Central memory CD8-positive, alpha-beta T cell (primary cell): ENCODE measurements around the gene TTYH1.

Source experiments
- ATAC-seq: fragments of 150-1000 bp; cut with Tn5 transposase; replicated peaks from 2 replicates; pipeline ENCODE4 v1.10.0; 2022; ENCODE audit warnings: mild to moderate bottlenecking, moderate FRiP score, moderate number of reproducible peaks; ENCODE audit not compliant: poor library complexity, severe bottlenecking; ENCODE audit errors: extremely low read depth
- DNase-seq, 2 donors: peaks; one replicate each; pipeline ENCODE4 v3.0.0; 2021; ENCODE audit warnings: low spot score in 2 of 2
- H3K27ac Mint-ChIP-seq: one replicate; pipeline ENCODE4 v1.8.0; 2022; ENCODE audit warnings: low read depth, mild to moderate bottlenecking, moderate library complexity, mixed read lengths
- H3K27me3 Mint-ChIP-seq: one replicate; pipeline ENCODE4 v1.8.0; 2022; ENCODE audit warnings: mixed read lengths
- H3K36me3 Mint-ChIP-seq: one replicate; pipeline ENCODE4 v1.8.0; 2022; ENCODE audit warnings: mild to moderate bottlenecking, moderate library complexity, mixed read lengths; ENCODE audit not compliant: insufficient read depth
- H3K4me1 Mint-ChIP-seq: one replicate; pipeline ENCODE4 v1.8.0; 2022; ENCODE audit warnings: mixed read lengths
- H3K4me3 Mint-ChIP-seq: one replicate; pipeline ENCODE4 v1.8.0; 2022; ENCODE audit warnings: mild to moderate bottlenecking, moderate library complexity, mixed read lengths
- H3K9me3 Mint-ChIP-seq: one replicate; pipeline ENCODE4 v1.8.0; 2022; ENCODE audit warnings: mixed read lengths

Gene TTYH1

GRCh38 chr19:54455786-54456422 is 40.6 kb downstream of the TTYH1 start:
- ATAC-seq (no peak), DNase-seq (no peak)
- no peak overlapping the region for H3K4me3 Mint-ChIP-seq
- H3K27me3 Mint-ChIP-seq, result no peaks in the 10 kb centered on the region
- peak overlapping the region; percentile 69 for H3K27ac Mint-ChIP-seq
- peaks cover 41% of the 10 kb centered on the region for H3K4me1 Mint-ChIP-seq
- H3K9me3 Mint-ChIP-seq, result no peaks in the 10 kb centered on the region
- H3K36me3 Mint-ChIP-seq, result peaks cover 88% of the 10 kb centered on the region

- no peak for DNase-seq
- Mint-ChIP-seq H3K27me3 (no peaks in the 10 kb centered on the region), H3K9me3 (no peaks in the 10 kb centered on the region), H3K27ac (peak overlapping the region; percentile 8), H3K36me3 (peaks cover 88% of the 10 kb centered on the region), H3K4me3 (no peak overlapping the region), H3K4me1 (peaks cover 38% of the 10 kb centered on the region)
- no peak for ATAC-seq
These were observed 41.4 kb downstream of the TTYH1 start for GRCh38 chr19:54456423-54457373.

- no peaks in the 10 kb centered on the region for H3K9me3 Mint-ChIP-seq
- DNase-seq (no peak), ATAC-seq (no peak)
- peaks cover 35% of the 10 kb centered on the region for H3K4me1 Mint-ChIP-seq
- H3K36me3 Mint-ChIP-seq, result peaks cover 88% of the 10 kb centered on the region
- H3K27ac Mint-ChIP-seq, result peak overlapping the region; percentile 88
- H3K27me3 Mint-ChIP-seq, result no peaks in the 10 kb centered on the region
- peak overlapping the region; percentile 31 for H3K4me3 Mint-ChIP-seq
These were observed 42.7 kb downstream of the TTYH1 start for GRCh38 chr19:54457773-54458647.

- H3K4me1 Mint-ChIP-seq, result peaks cover 34% of the 10 kb centered on the region
- H3K27ac Mint-ChIP-seq, result peak overlapping the region; percentile 88
- H3K4me3 Mint-ChIP-seq, result peak overlapping the region; percentile 31
- peaks cover 82% of the 10 kb centered on the region for H3K36me3 Mint-ChIP-seq
- ATAC-seq (no peak), DNase-seq (no peak)
- no peaks in the 10 kb centered on the region for H3K27me3 Mint-ChIP-seq
- no peaks in the 10 kb centered on the region for H3K9me3 Mint-ChIP-seq
These were observed 43.5 kb downstream of the TTYH1 start for GRCh38 chr19:54458648-54459281.

GRCh38 chr19:54459282-54460229 is 44.3 kb downstream of the TTYH1 start:
- Mint-ChIP-seq H3K4me1 (peaks cover 42% of the 10 kb centered on the region), H3K9me3 (no peaks in the 10 kb centered on the region), H3K36me3 (peaks cover 80% of the 10 kb centered on the region), H3K27ac (peak overlapping the region; percentile 88), H3K27me3 (no peaks in the 10 kb centered on the region), H3K4me3 (peak overlapping the region; percentile 57)
- no peak for ATAC-seq
- DNase-seq, result no peak

GRCh38 chr19:54460230-54461005 is 45.2 kb downstream of the TTYH1 start:
- Mint-ChIP-seq H3K9me3 (no peaks in the 10 kb centered on the region), H3K27ac (no peak overlapping the region), H3K27me3 (no peaks in the 10 kb centered on the region), H3K4me1 (peaks cover 45% of the 10 kb centered on the region), H3K4me3 (peak overlapping the region; percentile 20), H3K36me3 (peaks cover 72% of the 10 kb centered on the region)
- DNase-seq, result no peak
- no peak for ATAC-seq

- Mint-ChIP-seq H3K27me3 (no peaks in the 10 kb centered on the region), H3K36me3 (peaks cover 65% of the 10 kb centered on the region), H3K4me3 (peak overlapping the region; percentile 86), H3K9me3 (no peaks in the 10 kb centered on the region), H3K4me1 (peaks cover 48% of the 10 kb centered on the region), H3K27ac (no peak overlapping the region)
- no peak for DNase-seq
- ATAC-seq, result no peak
These were observed 45.9 kb downstream of the TTYH1 start for GRCh38 chr19:54461210-54461609.

- peaks cover 48% of the 10 kb centered on the region for H3K4me1 Mint-ChIP-seq
- peak overlapping the region; percentile 42 for H3K27ac Mint-ChIP-seq
- no peaks in the 10 kb centered on the region for H3K9me3 Mint-ChIP-seq
- ATAC-seq, result no peak
- H3K36me3 Mint-ChIP-seq, result peaks cover 63% of the 10 kb centered on the region
- H3K4me3 Mint-ChIP-seq, result peak overlapping the region; percentile 86
- DNase-seq, result no peak
- no peaks in the 10 kb centered on the region for H3K27me3 Mint-ChIP-seq
These were observed 46.3 kb downstream of the TTYH1 start for GRCh38 chr19:54461613-54462012.

- H3K36me3 Mint-ChIP-seq, result peaks cover 59% of the 10 kb centered on the region
- ATAC-seq (no peak), DNase-seq (no peak)
- H3K9me3 Mint-ChIP-seq, result no peaks in the 10 kb centered on the region
- H3K4me3 Mint-ChIP-seq, result peak overlapping the region; percentile 86
- peaks cover 48% of the 10 kb centered on the region for H3K4me1 Mint-ChIP-seq
- H3K27ac Mint-ChIP-seq, result peak overlapping the region; percentile 42
- H3K27me3 Mint-ChIP-seq, result no peaks in the 10 kb centered on the region
These were observed 46.9 kb downstream of the TTYH1 start for GRCh38 chr19:54462047-54462654.

GRCh38 chr19:54462655-54463530 is 47.6 kb downstream of the TTYH1 start:
- Mint-ChIP-seq H3K27ac (peak overlapping the region; percentile 88), H3K27me3 (no peaks in the 10 kb centered on the region), H3K4me1 (peaks cover 48% of the 10 kb centered on the region), H3K4me3 (peak overlapping the region; percentile 86), H3K36me3 (peaks cover 55% of the 10 kb centered on the region), H3K9me3 (no peaks in the 10 kb centered on the region)
- DNase-seq, result peak; percentile 59 to 68
- peak; percentile 56 for ATAC-seq
